Medulla oblongata (tissue), 1 donor: Measurements from ENCODE around the gene CHST3.

Experiments used
- DNase-seq: peaks from one replicate; pipeline ENCODE4 v3.0.0-alpha.2; 2015; ENCODE audit errors: extremely low spot score

CHST3 gene

GRCh38 chr10:72056113-72056512, 91.9 kb downstream of the CHST3 start:
- DNase-seq: no peak

DNA sequence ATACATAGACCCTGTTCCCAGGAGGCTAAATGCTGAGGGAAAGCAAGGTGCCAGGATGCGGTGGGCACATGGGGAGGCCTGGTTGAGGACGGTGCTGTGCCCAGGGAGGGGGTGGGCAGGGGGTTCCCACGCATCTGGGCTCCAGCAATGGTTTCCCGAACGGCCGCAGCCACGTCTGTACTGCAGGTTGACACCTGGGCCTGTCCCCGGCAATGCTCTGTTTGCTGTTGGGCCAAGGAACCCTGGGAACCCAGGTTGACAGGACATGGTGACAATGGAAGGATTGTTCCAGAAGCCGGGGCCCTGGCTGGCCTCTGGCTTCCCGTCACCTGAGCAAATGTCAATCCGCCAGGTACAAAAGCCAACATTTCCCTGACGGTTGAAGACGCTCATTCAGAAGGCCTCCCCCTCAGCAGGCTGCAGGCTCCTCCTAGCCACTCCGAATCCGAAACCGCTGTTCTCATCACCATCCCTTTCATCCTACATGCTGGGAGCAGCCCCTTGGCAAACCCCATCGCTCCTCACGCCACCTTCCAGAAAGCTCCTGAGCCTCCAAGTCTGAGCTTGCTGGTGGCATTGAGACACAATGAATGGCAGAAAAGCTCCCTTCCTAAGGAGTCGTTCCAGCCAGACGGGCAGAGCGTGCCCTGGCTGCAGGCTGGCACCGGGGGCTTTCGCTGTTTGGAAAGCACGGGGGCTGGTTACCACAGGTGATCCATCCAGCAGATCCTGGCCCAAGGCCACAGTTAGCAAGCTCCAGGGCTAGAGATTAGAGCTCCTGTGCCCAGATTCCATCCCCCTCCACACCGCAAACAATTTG, 92.9 kb downstream of the CHST3 start:
- no peak for DNase-seq

- DNase-seq: no peak
These were observed 94.2 kb downstream of the CHST3 start for GRCh38 chr10:72058347-72058898.

DNA sequence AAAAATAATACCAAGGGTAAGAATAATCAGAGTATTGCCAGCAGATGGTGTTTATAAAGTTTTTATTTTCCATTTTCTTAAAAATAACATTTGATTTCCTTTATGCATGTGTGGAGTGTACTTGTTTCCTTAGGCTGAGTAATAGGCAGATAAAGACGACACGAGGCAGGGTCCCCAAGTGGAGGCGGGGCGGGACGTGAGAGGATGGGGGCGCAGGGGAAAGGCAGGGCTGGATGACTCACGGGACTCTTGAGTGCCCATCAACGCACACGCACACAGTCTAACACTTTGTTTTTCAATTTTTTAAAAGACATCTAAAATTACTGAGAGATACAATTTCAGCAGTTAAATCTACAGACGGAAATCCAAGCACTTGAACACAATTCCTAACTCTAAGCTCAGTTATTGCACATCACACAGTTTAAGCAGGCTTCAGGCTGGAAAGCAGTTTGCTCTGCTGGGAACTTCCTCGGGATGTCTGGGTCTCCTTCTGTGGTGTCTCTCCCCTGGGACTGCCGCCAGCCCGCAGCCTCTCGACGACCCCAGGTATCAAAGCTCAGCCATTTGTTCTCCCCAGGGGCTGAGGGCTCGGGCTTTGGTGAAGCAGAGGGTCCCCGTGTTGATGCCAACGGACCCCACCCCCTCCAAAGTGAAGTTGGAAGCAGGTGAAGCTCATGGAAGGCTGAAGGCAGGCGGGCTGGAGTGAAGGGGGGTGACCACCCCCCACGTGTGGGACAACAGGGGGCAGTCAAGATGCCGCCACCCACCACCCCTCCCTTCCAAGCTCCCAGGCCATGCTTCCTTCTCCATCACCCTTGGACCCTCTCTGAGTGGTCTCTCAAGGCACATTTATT, 95.0 kb downstream of the CHST3 start:
- DNase-seq: no peak

DNA sequence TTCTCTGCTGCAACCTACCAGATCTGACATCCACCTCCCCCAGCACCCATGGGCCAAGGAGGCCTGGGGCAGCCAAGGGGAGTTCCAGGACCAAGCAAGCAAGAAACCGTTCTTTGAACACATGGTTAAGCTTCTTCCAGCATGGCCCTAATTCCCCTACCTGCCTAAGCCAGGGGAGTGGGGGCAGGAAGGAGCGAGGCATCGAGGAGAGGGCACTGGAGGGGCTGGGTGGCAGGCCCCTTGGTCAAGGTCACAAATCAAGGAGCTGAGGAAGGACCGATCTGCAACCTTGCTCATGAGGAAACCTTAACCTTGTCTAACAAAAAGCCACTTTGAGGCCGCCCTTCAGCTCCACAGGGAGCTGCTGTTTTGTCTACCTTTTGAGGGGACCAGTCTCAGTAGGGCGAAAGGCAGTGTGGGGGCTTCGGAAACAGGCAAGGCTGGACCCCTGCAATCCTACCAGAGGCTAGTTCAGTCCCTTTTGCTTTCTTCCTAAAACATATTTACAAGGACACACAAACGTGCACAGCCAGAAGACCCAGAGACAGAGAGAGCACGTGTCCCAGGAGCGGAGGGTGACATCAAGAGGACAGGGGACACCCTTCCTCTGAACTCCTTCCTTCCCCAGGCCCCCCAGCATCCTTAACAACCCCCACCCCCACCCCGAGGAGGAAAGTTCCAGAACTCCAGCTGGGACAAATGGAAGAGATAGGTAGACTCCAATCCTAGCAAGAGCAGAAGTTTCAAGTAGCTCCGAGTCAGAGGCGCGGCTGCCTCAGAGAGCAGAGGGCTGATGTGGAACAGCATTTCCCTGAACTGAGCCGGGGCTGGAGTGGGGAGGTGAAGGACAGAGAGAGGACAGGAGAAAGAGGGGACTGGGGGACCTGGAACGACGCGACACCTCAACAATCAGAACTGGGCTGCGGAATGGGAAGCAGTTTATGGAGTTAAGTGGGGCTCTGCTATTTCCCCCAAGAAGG, 95.9 kb downstream of the CHST3 start:
- no peak for DNase-seq

GRCh38 chr10:72061491-72061890, 97.3 kb downstream of the CHST3 start:
- DNase-seq: no peak

DNA sequence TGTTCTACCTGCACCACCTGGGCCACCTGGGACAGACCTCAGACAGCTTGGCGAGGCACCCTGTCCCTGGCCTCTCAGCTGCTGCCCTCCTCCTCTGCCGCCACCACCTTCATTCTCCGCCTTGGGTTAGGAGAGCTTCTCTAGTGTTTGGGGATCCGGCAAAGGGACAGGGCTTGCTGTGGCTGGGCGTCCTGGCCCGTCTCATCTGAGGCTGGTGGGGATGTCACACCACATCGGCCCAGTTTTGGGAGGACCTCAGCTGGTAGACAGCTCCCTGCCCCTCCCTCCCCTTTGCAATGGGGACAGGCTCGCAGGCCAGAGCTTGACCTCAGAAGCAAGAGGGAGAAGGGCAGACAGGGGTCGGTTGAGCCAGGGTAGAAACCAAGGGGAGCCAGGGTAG, 97.7 kb downstream of the CHST3 start:
- DNase-seq: no peak

GRCh38 chr10:72062382-72062781, 98.2 kb downstream of the CHST3 start:
- no peak for DNase-seq
